Measurements from ENCODE around the gene SYNJ2. TPM values are rescaled to one million over a fixed set of nuclear protein-coding genes. Genes with fewer than 3 reads are reported as not detected.

The SYNJ2 gene
- total RNA-seq, 1 donor from 2014 or later = 14.7 TPM

GRCh38 chr6:158005626-158006180, 24.0 kb downstream of the SYNJ2 start:
- no peak for ATAC-seq
- intact Hi-C loops (cut with micrococcal nuclease) = no loop called here
- DNase-seq = no peak

GRCh38 chr6:158006331-158006730, 24.7 kb downstream of the SYNJ2 start:
- intact Hi-C loops (cut with micrococcal nuclease) = no loop called here
- ATAC-seq (no peak), DNase-seq (no peak)

GRCh38 chr6:158006821-158007570, 25.3 kb downstream of the SYNJ2 start:
- intact Hi-C loops (cut with micrococcal nuclease) = no loop called here
- no peak for DNase-seq
- ATAC-seq = no peak

- DNase-seq (peak; percentile 41), ATAC-seq (no peak)
These were observed 27.1 kb downstream of the SYNJ2 start for GRCh38 chr6:158008864-158009113.

GRCh38 chr6:158009114-158009891, 27.6 kb downstream of the SYNJ2 start:
- intact Hi-C loops (cut with micrococcal nuclease) = no loop called here
- ATAC-seq = peak; percentile 91
- DNase-seq = peak; percentile 66

More at GRCh38 chr6:158008864-158009113, 27.1 kb downstream of the SYNJ2 start:
- intact Hi-C loops (cut with micrococcal nuclease) = no loop called here

GRCh38 chr6:158009935-158010585, 28.4 kb downstream of the SYNJ2 start:
- intact Hi-C loops (cut with micrococcal nuclease) = no loop called here
- ATAC-seq = no peak
- DNase-seq = no peak

DNA sequence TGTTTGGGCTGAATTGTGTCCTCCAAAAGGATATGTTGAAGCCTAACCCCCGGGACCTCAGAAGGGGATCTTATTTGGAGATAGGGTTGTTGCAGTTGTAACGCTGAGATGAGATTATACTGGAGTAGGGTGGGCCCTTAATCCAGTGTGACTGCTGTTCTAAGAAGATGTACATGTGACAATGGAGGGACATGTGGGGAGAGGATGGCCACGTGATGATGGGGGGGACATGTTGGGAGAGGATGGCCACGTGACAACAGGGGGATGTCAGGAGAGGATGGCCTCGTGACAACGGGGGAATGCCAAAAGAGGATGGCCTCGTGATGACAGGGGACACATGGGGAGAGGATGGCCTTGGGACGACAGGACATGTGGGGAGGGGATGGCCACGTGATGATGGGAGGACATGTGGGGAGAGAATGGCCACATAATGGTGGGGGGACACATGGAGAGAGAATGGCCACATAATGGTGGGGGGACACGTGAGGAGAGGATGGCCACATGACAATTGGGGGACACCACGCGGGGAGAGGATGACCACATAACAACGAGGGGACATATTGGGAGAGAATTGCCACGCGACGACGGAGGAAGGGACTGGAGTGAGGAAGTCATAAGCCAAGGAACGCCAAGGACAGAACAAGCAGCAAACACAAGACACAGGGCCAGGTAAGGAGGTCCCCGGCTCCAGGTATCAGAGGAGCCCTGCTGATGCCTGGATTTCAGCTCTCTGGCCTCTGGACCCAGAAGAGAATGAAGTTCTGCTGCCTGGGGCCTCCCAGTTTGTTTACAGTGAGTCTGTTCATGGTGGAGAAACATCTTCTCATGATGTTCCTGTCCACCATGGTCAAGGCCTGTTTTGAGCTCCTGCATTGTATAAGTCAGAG, 29.2 kb downstream of the SYNJ2 start:
- intact Hi-C loops (cut with micrococcal nuclease) = no loop called here
- peak; percentile 18 for DNase-seq
- ATAC-seq = no peak

- DNase-seq = no peak
- intact Hi-C loops (cut with micrococcal nuclease) = no loop called here
- ATAC-seq = no peak
These were observed 29.8 kb downstream of the SYNJ2 start for GRCh38 chr6:158011478-158011920.

GRCh38 chr6:158011980-158012566, 30.4 kb downstream of the SYNJ2 start:
- DNase-seq (no peak), ATAC-seq (no peak)
- intact Hi-C loops (cut with micrococcal nuclease) = no loop called here

DNA sequence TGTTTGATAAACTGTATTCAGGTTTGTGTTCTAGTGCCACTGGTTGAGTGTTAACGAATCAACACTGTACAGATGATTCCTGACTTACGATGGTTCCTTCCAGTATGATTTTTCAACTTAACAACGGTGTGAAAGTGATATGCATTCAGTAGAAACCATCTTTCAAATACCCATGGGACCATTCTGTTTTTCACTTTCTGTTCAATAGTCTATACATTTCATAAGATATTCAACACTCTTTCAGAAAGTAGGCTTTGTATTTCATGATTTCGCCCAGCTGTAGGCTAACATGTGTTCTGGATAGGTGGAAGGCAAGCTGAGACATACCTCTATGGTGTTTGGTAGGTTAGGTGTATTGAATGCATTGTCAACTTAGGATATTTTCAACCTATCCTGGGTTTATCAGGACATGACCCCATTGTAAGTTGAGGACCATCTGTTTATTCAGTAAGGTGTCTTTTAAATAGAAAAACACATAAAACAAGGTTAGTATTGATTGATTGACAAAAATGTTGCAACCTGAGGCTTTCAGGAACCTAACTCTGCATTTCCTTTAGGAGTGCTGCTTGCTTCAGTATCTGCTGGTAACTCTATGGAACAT, 32.3 kb downstream of the SYNJ2 start:
- no peak for ATAC-seq
- DNase-seq = no peak
- intact Hi-C loops (cut with micrococcal nuclease) = no loop called here

DNA sequence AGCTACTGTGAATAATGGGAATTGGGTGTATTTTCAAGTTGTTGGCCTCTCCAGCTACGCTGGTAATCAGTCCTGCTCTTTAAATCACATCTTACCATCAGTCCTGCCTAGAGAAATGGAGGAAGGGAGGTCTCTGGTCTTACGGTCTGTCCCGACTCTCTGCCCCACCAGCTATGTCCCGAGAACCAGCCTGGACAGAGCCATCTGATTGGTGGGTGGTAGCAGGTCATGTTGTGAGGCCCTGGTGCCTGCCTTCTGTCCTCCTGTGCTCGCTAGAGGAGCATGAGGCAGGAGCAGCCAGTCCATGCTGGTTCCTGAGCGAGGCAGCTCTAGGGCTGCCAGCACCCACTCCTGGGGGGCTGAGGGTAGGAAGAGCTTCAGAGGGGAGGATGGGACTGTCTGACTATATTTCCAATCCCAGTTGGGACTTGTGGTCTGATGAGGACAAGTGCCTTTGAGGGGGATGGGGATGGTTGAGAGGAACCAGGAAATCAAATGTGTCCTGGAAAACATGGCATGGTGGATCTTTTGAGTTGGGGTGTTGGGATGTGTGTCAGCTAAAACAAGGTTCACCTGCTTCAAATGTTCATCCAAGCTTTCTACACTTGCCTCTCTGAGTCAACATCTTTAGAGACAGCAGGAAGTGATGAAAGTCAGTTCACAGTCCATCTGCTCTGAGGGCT, 33.0 kb downstream of the SYNJ2 start:
- intact Hi-C loops (cut with micrococcal nuclease) = no loop called here
- DNase-seq = no peak

GRCh38 chr6:158015188-158015506, 33.5 kb downstream of the SYNJ2 start:
- ATAC-seq = no peak
- DNase-seq = no peak
- intact Hi-C loops (cut with micrococcal nuclease) = no loop called here

More for the DNA sequence above, 33.0 kb downstream of the SYNJ2 start:
- ATAC-seq = no peak

- intact Hi-C loops (cut with micrococcal nuclease) = no loop called here
- DNase-seq (peak; percentile 32), ATAC-seq (peak; percentile 4)
These were observed 35.1 kb downstream of the SYNJ2 start for GRCh38 chr6:158016571-158017383.

DNA sequence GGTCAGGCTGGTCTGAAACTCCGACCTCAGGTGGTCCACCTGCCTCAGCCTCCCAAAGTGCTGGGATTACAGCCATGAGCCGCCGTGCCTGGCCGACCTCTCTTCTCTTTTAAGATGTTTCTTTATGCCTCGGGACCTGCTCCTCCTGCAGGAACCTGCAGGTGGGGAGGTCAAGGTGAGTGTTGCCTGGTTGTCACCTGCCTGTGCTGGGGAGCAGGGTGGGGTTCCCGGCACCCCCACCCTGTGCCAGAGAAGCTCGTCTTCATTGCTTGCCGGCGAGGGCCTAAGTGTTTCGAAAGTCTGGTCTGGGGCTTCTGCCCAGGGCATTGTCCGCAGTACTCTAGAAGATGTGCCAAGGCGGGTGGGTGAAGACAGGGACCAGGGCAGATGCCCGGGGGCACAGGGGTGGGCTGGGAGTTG, 36.0 kb downstream of the SYNJ2 start:
- DNase-seq (peak; percentile 25), ATAC-seq (no peak)
- intact Hi-C loops (cut with micrococcal nuclease) = no loop called here

GRCh38 chr6:158018041-158018771, 36.5 kb downstream of the SYNJ2 start:
- DNase-seq (peak; percentile 26), ATAC-seq (peak; percentile 63)
- intact Hi-C loops (cut with micrococcal nuclease) = no loop called here

GRCh38 chr6:158018851-158019361, 37.2 kb downstream of the SYNJ2 start:
- ATAC-seq (peak; percentile 28), DNase-seq (peak; percentile 28)
- intact Hi-C loops (cut with micrococcal nuclease) = no loop called here

Measured in left ventricle myocardium superior (tissue), 1 donor.